Measurements from ENCODE around the gene PPP1R12A.

DNA sequence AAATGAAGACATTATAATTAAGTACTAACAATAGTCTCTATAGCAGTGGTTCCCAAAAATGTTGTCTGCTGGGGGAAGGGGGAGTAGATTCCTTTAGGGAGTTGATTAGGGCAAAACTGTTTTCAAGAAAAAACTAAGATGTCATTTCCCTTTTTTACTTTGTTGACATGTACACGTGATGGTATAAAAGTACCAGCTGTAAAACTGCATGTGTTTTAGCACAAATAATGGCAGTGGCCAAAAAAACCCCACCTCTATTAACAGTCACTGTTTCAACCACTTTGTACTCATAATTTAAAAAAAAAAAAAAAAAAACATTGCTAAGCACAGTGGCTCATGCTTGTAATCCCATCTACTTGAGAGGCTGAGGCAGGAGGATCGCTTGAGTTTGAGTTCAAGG is 61.7 kb downstream of the PPP1R12A start:
- TF ChIP-seq, protein P1, sequence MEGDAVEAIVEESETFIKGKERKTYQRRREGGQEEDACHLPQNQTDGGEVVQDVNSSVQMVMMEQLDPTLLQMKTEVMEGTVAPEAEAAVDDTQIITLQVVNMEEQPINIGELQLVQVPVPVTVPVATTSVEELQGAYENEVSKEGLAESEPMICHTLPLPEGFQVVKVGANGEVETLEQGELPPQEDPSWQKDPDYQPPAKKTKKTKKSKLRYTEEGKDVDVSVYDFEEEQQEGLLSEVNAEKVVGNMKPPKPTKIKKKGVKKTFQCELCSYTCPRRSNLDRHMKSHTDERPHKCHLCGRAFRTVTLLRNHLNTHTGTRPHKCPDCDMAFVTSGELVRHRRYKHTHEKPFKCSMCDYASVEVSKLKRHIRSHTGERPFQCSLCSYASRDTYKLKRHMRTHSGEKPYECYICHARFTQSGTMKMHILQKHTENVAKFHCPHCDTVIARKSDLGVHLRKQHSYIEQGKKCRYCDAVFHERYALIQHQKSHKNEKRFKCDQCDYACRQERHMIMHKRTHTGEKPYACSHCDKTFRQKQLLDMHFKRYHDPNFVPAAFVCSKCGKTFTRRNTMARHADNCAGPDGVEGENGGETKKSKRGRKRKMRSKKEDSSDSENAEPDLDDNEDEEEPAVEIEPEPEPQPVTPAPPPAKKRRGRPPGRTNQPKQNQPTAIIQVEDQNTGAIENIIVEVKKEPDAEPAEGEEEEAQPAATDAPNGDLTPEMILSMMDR (conservative IDR thresholded peaks at IDR 0.05; ENCODE audit: low read depth, low read length), result no peak
- TF ChIP-seq POLR2A (IDR thresholded peaks at IDR 0.05; ENCODE audit: low read depth, low read length), result no peak
- TF ChIP-seq, protein P2, sequence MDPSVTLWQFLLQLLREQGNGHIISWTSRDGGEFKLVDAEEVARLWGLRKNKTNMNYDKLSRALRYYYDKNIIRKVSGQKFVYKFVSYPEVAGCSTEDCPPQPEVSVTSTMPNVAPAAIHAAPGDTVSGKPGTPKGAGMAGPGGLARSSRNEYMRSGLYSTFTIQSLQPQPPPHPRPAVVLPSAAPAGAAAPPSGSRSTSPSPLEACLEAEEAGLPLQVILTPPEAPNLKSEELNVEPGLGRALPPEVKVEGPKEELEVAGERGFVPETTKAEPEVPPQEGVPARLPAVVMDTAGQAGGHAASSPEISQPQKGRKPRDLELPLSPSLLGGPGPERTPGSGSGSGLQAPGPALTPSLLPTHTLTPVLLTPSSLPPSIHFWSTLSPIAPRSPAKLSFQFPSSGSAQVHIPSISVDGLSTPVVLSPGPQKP (IDR thresholded peaks at IDR 0.05; ENCODE audit: borderline replicate concordance, low read depth, low read length), result no peak
- no peak for TF ChIP-seq CHD1 (IDR thresholded peaks at IDR 0.05; ENCODE audit: low read depth, low read length)
- TF ChIP-seq RFX5 (IDR thresholded peaks at IDR 0.05; ENCODE audit: low read depth, low read length), result no peak
- no peak for TF ChIP-seq BHLHE40 (IDR thresholded peaks at IDR 0.05; ENCODE audit: low read depth, low read length)
- TF ChIP-seq CEBPB (IDR thresholded peaks at IDR 0.05; ENCODE audit: low read depth, low read length), result no peak
- TF ChIP-seq RAD21 (IDR thresholded peaks at IDR 0.05; ENCODE audit: low read length), result no peak
- TF ChIP-seq SMC3 (IDR thresholded peaks at IDR 0.05; ENCODE audit: low read depth, low read length), result no peak
- no peak for TF ChIP-seq RCOR1 (IDR thresholded peaks at IDR 0.05; ENCODE audit: insufficient replicate concordance, low read length)
